ENCODE measurements around the gene NOBOX. TPM values are rescaled to one million over a fixed set of nuclear protein-coding genes. Genes with fewer than 3 reads are reported as not detected.
"Not testable (repeated sequence)": the region's sequence is repeated elsewhere in the genome, so short reads cannot be mapped to it uniquely, and the experiment has no call there.

Gene NOBOX
- total and polyA plus RNA-seq, 4 donors: not detected

DNA sequence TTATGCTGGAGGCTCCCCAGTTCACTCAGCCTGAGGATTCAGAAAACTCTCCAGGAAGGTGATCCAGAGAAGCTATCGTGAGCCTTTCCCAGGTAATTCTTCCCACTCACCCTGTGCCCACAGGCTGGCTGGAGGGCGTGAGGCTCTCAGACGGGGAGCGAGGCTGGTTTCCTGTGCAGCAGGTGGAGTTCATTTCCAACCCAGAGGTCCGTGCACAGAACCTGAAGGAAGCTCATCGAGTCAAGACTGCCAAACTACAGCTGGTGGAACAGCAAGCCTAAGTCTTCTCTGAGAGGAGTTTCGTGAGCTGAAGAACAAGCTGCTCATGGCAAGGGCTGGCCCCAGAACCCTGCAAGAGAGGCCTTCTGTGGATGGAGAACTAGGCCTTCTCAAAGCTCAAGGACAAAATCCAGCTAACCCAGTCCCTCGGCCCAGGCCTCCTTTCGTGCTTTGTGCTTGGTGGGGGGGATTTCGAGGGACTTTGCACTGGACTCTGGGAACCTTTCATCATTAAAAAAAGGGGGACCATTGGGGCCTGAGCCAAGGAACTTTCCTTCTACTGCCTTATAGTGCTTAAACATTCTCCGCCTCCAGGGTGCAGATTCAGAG is 23.6 kb downstream of the NOBOX start:
- Histone ChIP-seq H3K36me3 (ENCODE audit: control insufficient read depth in 4 of 4, insufficient read depth in 4 of 4, low read length in 4 of 4) (peaks cover 4 to 16% (median 6%) of the 10 kb centered on the region in 4 donors), H3K9ac (ENCODE audit: insufficient read depth in 1 of 2, low read length in 2 of 2) (no peak overlapping the region), H3K4me1 (ENCODE audit: control insufficient read depth in 5 of 5, insufficient read depth in 5 of 5, low read length in 5 of 5) (no peaks in the 10 kb centered on the region), H3K4me3 (no peak overlapping the region), H3K27me3 (ENCODE audit: control insufficient read depth in 3 of 3, insufficient read depth in 3 of 3, low read length in 2 of 3) (no peaks in the 10 kb centered on the region), H3K9me3 (ENCODE audit: control insufficient read depth in 4 of 4, insufficient read depth in 3 of 4, low read length in 3 of 4) (peaks cover 0 to 4% (median 0%) of the 10 kb centered on the region in 4 donors), H3K27ac (ENCODE audit: low read depth in 1 of 2, low read length in 1 of 2) (no peak overlapping the region)
- ATAC-seq (ENCODE audit: insufficient read depth, low FRiP score) (no peak), DNase-seq (no peak)
- 95 to 96% methylated on average over 11 of the region's 11 CpGs for WGBS, 2 donors
- TF ChIP-seq, protein P1, sequence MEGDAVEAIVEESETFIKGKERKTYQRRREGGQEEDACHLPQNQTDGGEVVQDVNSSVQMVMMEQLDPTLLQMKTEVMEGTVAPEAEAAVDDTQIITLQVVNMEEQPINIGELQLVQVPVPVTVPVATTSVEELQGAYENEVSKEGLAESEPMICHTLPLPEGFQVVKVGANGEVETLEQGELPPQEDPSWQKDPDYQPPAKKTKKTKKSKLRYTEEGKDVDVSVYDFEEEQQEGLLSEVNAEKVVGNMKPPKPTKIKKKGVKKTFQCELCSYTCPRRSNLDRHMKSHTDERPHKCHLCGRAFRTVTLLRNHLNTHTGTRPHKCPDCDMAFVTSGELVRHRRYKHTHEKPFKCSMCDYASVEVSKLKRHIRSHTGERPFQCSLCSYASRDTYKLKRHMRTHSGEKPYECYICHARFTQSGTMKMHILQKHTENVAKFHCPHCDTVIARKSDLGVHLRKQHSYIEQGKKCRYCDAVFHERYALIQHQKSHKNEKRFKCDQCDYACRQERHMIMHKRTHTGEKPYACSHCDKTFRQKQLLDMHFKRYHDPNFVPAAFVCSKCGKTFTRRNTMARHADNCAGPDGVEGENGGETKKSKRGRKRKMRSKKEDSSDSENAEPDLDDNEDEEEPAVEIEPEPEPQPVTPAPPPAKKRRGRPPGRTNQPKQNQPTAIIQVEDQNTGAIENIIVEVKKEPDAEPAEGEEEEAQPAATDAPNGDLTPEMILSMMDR (IDR thresholded peaks at IDR 0.05; ENCODE audit: control extremely low read depth, extremely low read depth): no peak

DNA sequence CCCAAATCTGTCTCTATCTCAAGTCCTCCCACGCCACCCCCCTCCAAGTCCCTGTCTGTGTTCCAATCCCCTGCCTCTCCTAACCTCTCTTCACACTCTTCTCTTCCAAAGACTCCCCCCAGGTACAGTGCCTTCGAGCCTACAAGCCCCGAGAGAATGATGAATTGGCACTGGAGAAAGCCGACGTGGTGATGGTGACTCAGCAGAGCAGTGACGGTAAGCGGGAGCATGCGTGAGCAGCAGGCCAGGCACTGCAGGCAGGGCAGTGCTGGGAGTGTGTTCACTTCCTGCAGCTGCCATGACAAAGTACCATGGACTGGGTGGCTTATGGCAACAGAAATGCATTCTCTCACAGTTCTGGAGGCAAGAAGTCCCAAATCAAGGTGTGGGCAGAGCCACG is 24.8 kb downstream of the NOBOX start:
- WGBS, 2 donors: 83 to 91% methylated on average over 9 of the region's 9 CpGs
- DNase-seq (no peak), ATAC-seq (ENCODE audit: insufficient read depth, low FRiP score) (no peak)
- peaks cover 4 to 16% (median 6%) of the 10 kb centered on the region in 4 donors for H3K36me3 ChIP-seq (ENCODE audit: control insufficient read depth in 4 of 4, insufficient read depth in 4 of 4, low read length in 4 of 4)
- no peak overlapping the region for H3K9ac ChIP-seq (ENCODE audit: insufficient read depth in 1 of 2, low read length in 2 of 2)
- no peak overlapping the region for H3K4me3 ChIP-seq
- H3K9me3 ChIP-seq (ENCODE audit: control insufficient read depth in 4 of 4, insufficient read depth in 3 of 4, low read length in 3 of 4): peaks cover 0 to 4% (median 0%) of the 10 kb centered on the region in 4 donors
- TF ChIP-seq, protein P1 (IDR thresholded peaks at IDR 0.05; ENCODE audit: control extremely low read depth, extremely low read depth): no peak
- H3K4me1 ChIP-seq (ENCODE audit: control insufficient read depth in 5 of 5, insufficient read depth in 5 of 5, low read length in 5 of 5): no peaks in the 10 kb centered on the region
- no peaks in the 10 kb centered on the region for H3K27me3 ChIP-seq (ENCODE audit: control insufficient read depth in 3 of 3, insufficient read depth in 3 of 3, low read length in 2 of 3)
- H3K27ac ChIP-seq (ENCODE audit: low read depth in 1 of 2, low read length in 1 of 2): no peak overlapping the region

DNA sequence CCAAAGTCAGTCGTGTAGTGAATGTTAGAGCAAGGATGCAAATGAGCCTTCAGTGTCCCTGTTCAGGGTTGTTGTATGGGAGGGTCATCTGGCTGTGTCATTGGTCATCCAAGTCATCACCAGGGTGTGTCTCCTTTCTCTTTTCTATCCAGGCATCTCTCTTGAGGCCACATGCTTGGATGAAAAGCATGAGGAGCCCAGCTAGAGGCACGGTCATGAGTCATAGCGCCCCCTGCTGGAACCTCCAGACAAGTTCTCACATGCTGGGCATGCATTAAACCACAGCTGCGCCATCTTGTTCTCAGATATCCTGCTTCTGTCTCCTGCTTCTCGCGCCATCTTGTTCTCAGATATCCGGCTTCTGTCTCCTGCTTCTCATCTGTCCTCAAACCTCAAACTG is 34.3 kb downstream of the NOBOX start:
- not testable (repeated sequence) for H3K4me3 ChIP-seq; H3K27ac ChIP-seq (ENCODE audit: low read depth in 1 of 2, low read length in 1 of 2); DNase-seq; H3K36me3 ChIP-seq (ENCODE audit: control insufficient read depth in 4 of 4, insufficient read depth in 4 of 4, low read length in 4 of 4); ATAC-seq (ENCODE audit: insufficient read depth, low FRiP score); H3K9ac ChIP-seq (ENCODE audit: insufficient read depth in 1 of 2, low read length in 2 of 2); H3K4me1 ChIP-seq (ENCODE audit: control insufficient read depth in 5 of 5, insufficient read depth in 5 of 5, low read length in 5 of 5); H3K9me3 ChIP-seq (ENCODE audit: control insufficient read depth in 4 of 4, insufficient read depth in 3 of 4, low read length in 3 of 4); H3K27me3 ChIP-seq (ENCODE audit: control insufficient read depth in 3 of 3, insufficient read depth in 3 of 3, low read length in 2 of 3)
- WGBS, 2 donors: 98% methylated on average over 4 of the region's 7 CpGs; no CpG with 5 or more reads in 1 of the 2 donors

DNA sequence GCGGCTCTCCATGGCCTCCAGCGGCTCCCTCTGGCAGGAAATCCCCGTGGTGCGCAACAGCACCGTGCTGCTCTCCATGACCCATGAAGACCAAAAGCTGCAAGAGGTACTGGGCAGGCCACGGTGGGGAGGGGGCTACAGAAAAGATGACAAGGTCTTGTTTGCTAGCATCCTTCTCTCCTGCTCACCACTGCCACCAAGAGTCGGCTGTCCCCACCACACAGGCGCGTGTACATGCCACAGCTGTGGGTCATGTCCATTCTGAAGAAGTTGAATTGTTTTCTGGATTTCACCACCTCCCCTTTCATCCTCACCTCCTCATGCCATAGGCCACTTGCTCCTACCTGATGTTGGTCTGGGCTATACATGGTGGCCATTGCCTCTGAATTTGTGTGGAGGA is 36.2 kb downstream of the NOBOX start:
- not testable (repeated sequence) for ATAC-seq (ENCODE audit: insufficient read depth, low FRiP score); DNase-seq

DNA sequence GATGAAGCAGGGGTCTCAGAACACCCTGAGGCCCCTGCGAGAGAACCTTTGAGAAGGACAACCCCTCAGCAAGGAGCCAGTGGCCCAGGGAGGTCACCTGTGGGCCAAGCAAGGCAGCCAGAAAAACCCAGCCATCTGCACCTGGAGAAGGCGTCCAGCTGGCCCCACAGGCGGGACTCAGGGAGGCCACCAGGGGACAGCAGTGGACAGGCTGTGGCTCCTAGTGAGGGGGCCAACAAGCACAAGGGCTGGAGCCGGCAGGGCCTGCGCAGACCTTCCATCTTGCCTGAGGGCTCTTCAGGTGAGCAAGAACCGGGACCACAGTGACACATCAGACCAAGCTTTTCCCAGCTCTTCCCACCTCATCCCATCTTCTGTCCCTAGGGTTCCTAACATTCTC is 38.0 kb downstream of the NOBOX start:
- no CpG with 5 or more reads among the region's 6 CpGs for WGBS, 2 donors
- H3K4me3 ChIP-seq; H3K27me3 ChIP-seq (ENCODE audit: control insufficient read depth in 3 of 3, insufficient read depth in 3 of 3, low read length in 2 of 3); H3K9ac ChIP-seq (ENCODE audit: insufficient read depth in 1 of 2, low read length in 2 of 2); H3K4me1 ChIP-seq (ENCODE audit: control insufficient read depth in 5 of 5, insufficient read depth in 5 of 5, low read length in 5 of 5); DNase-seq; ATAC-seq (ENCODE audit: insufficient read depth, low FRiP score); H3K36me3 ChIP-seq (ENCODE audit: control insufficient read depth in 4 of 4, insufficient read depth in 4 of 4, low read length in 4 of 4); H3K9me3 ChIP-seq (ENCODE audit: control insufficient read depth in 4 of 4, insufficient read depth in 3 of 4, low read length in 3 of 4); H3K27ac ChIP-seq (ENCODE audit: low read depth in 1 of 2, low read length in 1 of 2): not testable (repeated sequence)

More for the DNA sequence above, 36.2 kb downstream of the NOBOX start:
- no CpG with 5 or more reads among the region's 9 CpGs for WGBS, 2 donors
- H3K4me1 ChIP-seq (ENCODE audit: control insufficient read depth in 5 of 5, insufficient read depth in 5 of 5, low read length in 5 of 5); H3K4me3 ChIP-seq; H3K36me3 ChIP-seq (ENCODE audit: control insufficient read depth in 4 of 4, insufficient read depth in 4 of 4, low read length in 4 of 4); H3K9me3 ChIP-seq (ENCODE audit: control insufficient read depth in 4 of 4, insufficient read depth in 3 of 4, low read length in 3 of 4); H3K27me3 ChIP-seq (ENCODE audit: control insufficient read depth in 3 of 3, insufficient read depth in 3 of 3, low read length in 2 of 3); H3K27ac ChIP-seq (ENCODE audit: low read depth in 1 of 2, low read length in 1 of 2); H3K9ac ChIP-seq (ENCODE audit: insufficient read depth in 1 of 2, low read length in 2 of 2): not testable (repeated sequence)

DNA sequence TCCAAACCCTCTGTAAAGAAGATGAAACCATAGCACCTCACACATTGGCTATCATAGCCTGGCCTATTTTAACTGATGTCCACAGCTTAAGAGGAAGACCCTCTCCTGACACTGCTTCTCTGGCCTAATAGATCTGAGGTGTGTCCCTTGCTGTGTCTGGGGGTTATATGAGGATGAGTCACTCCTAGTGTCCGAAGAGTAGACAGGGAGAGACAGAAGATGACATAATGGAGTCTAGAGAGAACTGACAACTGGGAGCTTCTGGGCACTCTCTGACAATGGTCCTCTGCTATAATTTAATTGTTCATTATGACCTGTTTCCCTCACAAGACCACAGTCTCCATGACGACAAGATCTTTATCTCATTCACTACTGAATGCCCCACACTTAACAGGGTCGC is 41.4 kb downstream of the NOBOX start:
- ATAC-seq (ENCODE audit: insufficient read depth, low FRiP score); DNase-seq; H3K4me3 ChIP-seq; H3K4me1 ChIP-seq (ENCODE audit: control insufficient read depth in 5 of 5, insufficient read depth in 5 of 5, low read length in 5 of 5); H3K27me3 ChIP-seq (ENCODE audit: control insufficient read depth in 3 of 3, insufficient read depth in 3 of 3, low read length in 2 of 3); H3K27ac ChIP-seq (ENCODE audit: low read depth in 1 of 2, low read length in 1 of 2); H3K36me3 ChIP-seq (ENCODE audit: control insufficient read depth in 4 of 4, insufficient read depth in 4 of 4, low read length in 4 of 4); H3K9me3 ChIP-seq (ENCODE audit: control insufficient read depth in 4 of 4, insufficient read depth in 3 of 4, low read length in 3 of 4); H3K9ac ChIP-seq (ENCODE audit: insufficient read depth in 1 of 2, low read length in 2 of 2): not testable (repeated sequence)
- no CpG with 5 or more reads among the region's 3 CpGs for WGBS, 2 donors

DNA sequence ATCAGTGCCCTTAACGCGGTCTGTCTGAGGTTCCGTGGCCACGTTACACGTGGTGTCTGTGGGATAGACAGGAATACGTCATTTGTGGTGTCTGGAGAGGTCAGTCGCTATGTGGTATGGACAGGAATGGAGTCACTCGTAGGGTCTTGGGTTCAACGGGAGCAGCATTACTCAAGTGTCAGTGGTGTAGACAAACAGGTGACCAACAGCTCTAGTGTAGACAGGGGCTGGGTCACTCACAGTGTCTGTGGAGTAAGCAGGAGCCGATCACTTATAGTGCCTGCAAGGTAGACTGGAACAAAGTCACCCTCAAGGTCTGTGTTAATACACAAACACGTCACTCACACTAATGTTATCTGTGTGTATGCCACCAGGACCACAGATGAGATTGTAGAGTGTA is 46.6 kb downstream of the NOBOX start:
- not testable (repeated sequence) for H3K4me3 ChIP-seq; H3K4me1 ChIP-seq (ENCODE audit: control insufficient read depth in 5 of 5, insufficient read depth in 5 of 5, low read length in 5 of 5); H3K27me3 ChIP-seq (ENCODE audit: control insufficient read depth in 3 of 3, insufficient read depth in 3 of 3, low read length in 2 of 3); DNase-seq; H3K9me3 ChIP-seq (ENCODE audit: control insufficient read depth in 4 of 4, insufficient read depth in 3 of 4, low read length in 3 of 4); H3K27ac ChIP-seq (ENCODE audit: low read depth in 1 of 2, low read length in 1 of 2); H3K9ac ChIP-seq (ENCODE audit: insufficient read depth in 1 of 2, low read length in 2 of 2); H3K36me3 ChIP-seq (ENCODE audit: control insufficient read depth in 4 of 4, insufficient read depth in 4 of 4, low read length in 4 of 4); ATAC-seq (ENCODE audit: insufficient read depth, low FRiP score)
- WGBS, 2 donors: 84 to 94% methylated on average over 2 of the region's 11 CpGs

All from lung (tissue), 12 donors.